Bone marrow (tissue), 2 donors: ENCODE data around the gene TXNDC5.
"Not testable (repeated sequence)": the region's sequence is repeated elsewhere in the genome, so short reads cannot be mapped to it uniquely, and the experiment has no call there.

Experiments used
- DNase-seq, 2 donors: peaks; one replicate each; lab custom pipeline; 2025; lab: John Stamatoyannopoulos, UW

TXNDC5 gene

GRCh38 chr6:7894262-7895124 lies 16.1 kb downstream of the TXNDC5 start:
- DNase-seq = no peak

DNA sequence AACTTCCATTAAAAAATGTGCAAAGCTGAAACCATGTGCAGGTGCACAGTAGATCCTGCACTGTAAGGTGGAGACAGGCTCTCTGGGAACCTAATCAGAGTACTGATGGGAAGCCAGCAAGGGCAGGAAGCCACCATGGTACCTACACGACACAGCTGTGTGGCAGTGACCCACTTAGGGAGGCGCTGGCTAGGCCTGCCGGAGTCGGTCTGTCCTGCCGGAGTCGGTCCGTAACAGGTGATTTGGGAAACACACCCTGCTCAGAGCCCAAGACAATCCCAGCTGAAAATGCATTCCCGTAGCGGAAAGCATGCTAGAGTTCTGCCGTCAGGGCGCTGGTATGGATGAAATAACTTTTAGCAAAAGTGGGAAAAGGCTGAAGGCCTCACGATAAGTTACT lies 17.2 kb downstream of the TXNDC5 start:
- DNase-seq = no peak

DNA sequence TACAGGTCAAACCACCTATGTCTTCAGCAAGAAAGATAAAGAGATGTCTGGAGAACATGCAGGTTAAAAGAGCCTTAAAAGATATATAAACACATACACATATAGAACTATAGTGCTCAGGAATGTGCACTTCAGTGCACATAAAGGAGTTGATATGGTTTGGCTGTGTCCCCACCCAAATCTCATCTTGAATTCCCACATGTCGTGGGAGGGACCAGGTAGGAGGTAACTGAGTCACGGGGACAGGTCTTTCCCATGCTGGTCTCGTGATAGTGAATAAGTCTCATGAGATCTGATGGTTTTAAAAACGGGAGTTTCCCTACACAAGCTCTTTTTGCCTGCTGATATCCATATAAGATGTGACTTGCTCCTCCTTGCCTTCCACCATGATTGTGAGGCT lies 18.2 kb downstream of the TXNDC5 start:
- DNase-seq = not testable (repeated sequence)

DNA sequence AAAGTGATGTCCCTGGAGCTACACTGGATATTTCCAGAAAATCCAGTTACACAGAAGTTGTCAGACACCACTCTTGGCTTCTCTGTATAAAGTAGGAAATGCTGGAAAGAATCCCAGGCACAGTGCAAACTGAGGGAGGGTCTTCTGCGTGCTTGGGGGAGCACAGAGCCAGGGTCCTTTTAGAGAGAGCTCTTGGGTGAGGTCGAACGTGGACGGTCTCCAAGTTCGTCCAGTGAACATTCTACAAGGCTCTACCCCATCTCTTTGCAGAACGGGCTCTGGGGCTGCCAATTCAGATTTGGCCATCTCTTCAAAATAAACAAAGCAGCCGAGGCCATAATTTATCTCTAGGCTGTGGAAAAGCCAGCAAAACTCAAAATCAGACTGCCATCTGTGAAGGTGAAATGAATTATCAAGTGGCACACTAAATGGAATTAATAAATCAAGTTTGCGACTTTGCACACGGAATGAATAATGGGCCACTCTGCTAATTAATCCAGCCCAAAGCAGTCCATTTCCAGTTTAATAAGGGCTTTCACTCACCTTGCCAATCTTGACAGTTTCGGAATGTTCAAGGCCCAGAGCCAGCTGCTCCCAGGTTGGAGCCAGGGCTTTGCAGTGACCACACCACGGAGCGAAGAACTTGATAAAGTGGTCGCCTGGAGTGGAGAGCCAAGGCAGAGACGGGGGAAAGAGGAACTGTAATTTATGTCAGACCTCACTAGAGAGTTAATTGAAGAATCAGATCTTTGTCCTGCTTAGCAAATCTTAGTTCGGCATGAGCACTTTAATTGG lies 19.3 kb downstream of the TXNDC5 start:
- no peak for DNase-seq

GRCh38 chr6:7888587-7889357 lies 21.8 kb downstream of the TXNDC5 start:
- DNase-seq = no peak

DNA sequence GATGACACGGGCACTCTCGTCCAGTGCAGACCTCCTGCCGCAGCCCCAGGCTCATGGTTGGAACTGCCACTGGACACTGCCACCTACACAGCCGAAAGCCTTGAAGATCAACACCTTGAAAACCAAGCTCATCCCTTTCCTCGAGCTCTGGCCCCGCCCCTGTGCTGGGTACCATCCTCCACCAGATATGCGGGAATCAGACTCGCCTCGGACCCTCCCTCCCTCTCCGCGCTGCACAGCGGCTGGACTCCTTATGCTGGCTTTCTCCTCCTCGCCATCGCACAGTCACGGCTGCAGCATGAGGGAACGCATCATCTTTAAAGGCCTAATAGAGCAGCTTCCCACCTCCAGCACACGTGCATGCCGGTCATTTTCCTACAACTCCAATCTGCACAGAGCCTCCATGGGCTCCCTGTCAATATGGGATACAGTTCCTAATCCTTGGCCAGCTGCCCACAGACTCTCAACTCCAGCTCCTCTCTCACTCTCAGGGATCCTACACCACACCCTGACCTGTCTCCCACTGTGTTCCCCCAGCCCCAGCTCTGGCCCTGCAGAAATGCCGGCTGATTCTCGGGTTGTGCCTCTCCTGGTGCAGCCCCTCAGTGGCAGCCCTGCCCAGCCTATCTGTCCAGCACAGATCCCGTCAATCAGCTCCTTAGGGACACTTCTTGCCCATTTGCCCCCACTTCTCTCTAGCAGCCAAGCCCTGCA lies 23.2 kb downstream of the TXNDC5 start:
- DNase-seq = no peak

DNA sequence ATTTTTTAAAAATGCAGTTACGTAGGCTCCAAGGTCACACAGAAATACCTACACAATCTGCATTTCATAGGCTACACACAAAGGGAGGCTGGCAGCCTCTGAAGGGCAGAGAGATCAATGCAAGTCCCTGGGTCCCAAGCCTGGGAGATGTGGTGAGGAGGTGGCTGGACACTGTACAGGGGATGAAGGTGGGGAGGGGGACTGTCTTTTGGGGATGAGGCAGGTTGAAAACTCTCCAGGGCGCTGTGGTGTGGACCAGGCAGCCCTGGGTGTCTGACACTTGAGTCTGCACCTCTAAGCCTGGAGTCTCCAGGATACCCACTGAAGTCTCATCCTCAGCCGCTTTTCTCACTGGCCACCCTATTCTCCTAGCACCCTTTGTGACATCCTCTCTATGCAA lies 24.5 kb downstream of the TXNDC5 start:
- DNase-seq = no peak

- no peak for DNase-seq
Observed at GRCh38 chr6:7883381-7883780, 27.2 kb downstream of the TXNDC5 start.

- DNase-seq = no peak
Observed at GRCh38 chr6:7882505-7883257, 27.9 kb downstream of the TXNDC5 start.

- DNase-seq = no peak
Observed at GRCh38 chr6:7881765-7882500, 28.7 kb downstream of the TXNDC5 start.

GRCh38 chr6:7880718-7881107 lies 29.9 kb downstream of the TXNDC5 start:
- DNase-seq = no peak

DNA sequence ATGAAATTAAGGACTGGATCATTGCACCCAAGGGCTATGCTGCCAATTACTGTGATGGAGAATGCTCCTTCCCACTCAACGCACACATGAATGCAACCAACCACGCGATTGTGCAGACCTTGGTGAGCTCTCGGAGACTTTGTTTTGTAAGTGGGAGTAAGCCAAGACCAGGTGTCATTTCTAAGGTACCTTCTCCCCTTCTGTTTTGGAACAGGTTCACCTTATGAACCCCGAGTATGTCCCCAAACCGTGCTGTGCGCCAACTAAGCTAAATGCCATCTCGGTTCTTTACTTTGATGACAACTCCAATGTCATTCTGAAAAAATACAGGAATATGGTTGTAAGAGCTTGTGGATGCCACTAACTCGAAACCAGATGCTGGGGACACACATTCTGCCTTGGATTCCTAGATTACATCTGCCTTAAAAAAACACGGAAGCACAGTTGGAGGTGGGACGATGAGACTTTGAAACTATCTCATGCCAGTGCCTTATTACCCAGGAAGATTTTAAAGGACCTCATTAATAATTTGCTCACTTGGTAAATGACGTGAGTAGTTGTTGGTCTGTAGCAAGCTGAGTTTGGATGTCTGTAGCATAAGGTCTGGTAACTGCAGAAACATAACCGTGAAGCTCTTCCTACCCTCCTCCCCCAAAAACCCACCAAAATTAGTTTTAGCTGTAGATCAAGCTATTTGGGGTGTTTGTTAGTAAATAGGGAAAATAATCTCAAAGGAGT lies 30.4 kb downstream of the TXNDC5 start:
- DNase-seq = no peak

DNA sequence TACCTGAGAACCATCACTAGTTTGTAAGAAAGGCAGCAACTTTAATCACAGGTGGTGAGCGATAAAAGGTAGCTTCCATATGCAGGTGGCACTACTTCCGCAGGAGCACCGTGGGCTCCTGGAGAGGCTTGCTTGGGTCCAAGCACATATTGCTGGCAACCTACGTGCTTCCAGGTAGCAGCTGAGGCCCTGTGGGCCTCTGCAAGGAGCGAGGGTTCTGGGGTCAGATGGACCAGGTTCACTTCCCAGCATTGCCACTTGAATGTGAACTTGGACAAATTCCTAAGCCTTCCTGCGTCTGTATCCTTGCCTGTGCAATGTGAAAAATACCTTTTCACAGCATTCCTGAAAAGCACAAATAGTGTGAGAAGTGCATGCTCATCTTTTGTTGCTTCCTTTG lies 31.0 kb downstream of the TXNDC5 start:
- DNase-seq = no peak

GRCh38 chr6:7879043-7879442 lies 31.5 kb downstream of the TXNDC5 start:
- DNase-seq = no peak

DNA sequence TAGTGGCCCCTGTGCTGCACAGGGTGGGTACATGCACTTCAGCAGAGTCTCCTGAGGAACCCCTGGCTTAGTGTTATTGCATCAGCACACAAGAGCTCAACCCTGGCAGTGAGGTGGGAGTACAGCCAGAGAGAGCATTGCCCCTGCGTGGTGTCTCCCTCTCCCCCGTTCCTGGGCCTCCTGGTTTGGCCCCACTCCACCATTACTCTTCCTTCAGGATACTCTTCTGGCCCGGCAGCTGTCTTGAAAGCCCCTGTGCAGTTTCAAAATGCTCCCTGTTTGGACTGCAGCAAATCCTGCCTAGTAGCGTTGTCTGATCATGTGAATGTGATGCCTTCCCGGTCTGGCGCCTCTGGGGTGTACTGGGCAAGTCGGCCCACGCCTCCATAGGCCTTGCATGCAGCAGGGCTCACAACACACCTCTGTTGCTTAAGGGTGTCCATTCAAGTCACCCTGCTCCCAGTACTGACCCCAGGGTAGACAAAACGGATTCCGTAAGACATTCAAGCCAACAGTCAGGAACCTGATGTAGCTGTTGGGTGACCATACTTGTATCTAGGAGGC lies 32.1 kb downstream of the TXNDC5 start:
- DNase-seq = no peak

DNA sequence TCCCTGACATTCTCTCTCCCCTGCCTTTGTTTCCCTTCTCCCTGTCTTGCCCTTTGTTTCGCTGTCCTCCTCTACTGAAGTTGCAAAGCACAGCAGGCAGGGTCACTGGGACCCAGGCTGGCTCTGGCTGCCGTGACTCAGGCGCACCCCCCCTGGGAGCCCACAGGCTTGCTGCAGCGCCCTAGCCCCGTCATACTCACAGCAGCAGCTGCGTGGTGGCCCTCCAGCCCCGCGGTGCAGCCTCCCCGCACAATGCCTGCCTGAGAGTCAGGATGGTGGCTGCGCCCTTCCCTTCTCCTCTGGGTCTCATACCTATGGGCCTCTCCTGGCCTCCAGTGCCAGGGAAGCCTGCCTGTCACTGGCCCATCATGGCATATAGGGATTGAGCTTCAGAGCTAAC lies 41.7 kb downstream of the TXNDC5 start:
- DNase-seq = no peak

- DNase-seq = no peak
Observed at GRCh38 chr6:7866526-7866925, 44.1 kb downstream of the TXNDC5 start.

DNA sequence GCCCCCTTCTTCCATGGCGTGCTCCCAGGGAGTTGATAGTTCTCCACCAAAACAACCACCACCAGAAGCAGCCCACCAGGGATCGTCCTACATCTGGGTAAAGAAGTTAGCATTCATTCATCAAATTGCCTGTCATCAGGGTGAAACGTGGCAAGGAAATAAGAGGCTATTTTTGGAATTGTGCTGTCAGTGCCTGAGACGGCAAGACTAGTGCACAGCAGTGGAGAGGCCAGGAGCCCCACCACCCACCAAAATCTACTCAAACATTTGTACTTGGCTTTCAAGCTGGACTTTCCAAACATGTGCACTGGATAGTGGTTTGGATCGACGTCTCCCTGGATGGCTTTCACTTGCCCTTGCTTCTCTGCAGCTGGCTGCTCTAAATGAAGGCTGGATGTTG lies 44.8 kb downstream of the TXNDC5 start:
- no peak for DNase-seq

GRCh38 chr6:7859591-7859990 lies 51.0 kb downstream of the TXNDC5 start:
- DNase-seq = no peak
